ENCODE measurements around the gene EGR4. TPM values are rescaled to one million over a fixed set of nuclear protein-coding genes. Genes with fewer than 3 reads are reported as not detected.

Gene EGR4
- total and polyA plus RNA-seq, 2 experiments from 2014 or later, result 0.23 TPM; not detected in 1

GRCh38 chr2:73295751-73296400 is 2.5 kb upstream of the EGR4 start:
- peaks cover 69% of the 10 kb centered on the region for H3K27me3 ChIP-seq (ENCODE audit: insufficient read depth)
- H3K36me3 ChIP-seq (ENCODE audit: insufficient read depth), result no peaks in the 10 kb centered on the region
- H3K4me1 ChIP-seq (ENCODE audit: insufficient read depth), result peaks cover 7% of the 10 kb centered on the region; the same call in 1 of the 2 replicates
- no peak overlapping the region for H3K27ac ChIP-seq (ENCODE audit: low read depth)
- Mint-ChIP-seq H3K4me3 (no peak overlapping the region), H3K27me3 (ENCODE audit: insufficient read depth, low read depth, poor library complexity) (peaks cover 49% of the 10 kb centered on the region), H3K27ac (no peak overlapping the region), H3K4me1 (peaks cover 14% of the 10 kb centered on the region), H3K9me3 (no peaks in the 10 kb centered on the region), H3K36me3 (ENCODE audit: low read depth) (no peaks in the 10 kb centered on the region)
- no peak overlapping the region for H2AFZ ChIP-seq
- no peak overlapping the region for H3K4me3 ChIP-seq
- DNase-seq (ENCODE audit: low spot score) (no peak), ATAC-seq (no peak)
- peaks cover 4% of the 10 kb centered on the region for H3F3A ChIP-seq (replicated peaks; ENCODE audit: low read depth)
- no peak overlapping the region for H3K4me2 ChIP-seq
- H4K20me1 ChIP-seq (replicated peaks; ENCODE audit: insufficient read depth), result peaks cover 1% of the 10 kb centered on the region
- H3K9me2 ChIP-seq (ENCODE audit: insufficient read depth), result no peaks in the 10 kb centered on the region
- TF ChIP-seq ZNF331 (CRISPR knock-in tag; IDR thresholded peaks at IDR 0.05; ENCODE audit: low read depth) (no peak), CTCF (conservative IDR thresholded peaks at IDR 0.05; ENCODE audit: low read depth in 2 of 2) (no peak), STAT1 (IDR thresholded peaks at IDR 0.05; ENCODE audit: unreplicated experiment) (no peak), CREB1 (CRISPR knock-in tag; IDR thresholded peaks at IDR 0.05; ENCODE audit: low read depth) (no peak), ZNF462 (CRISPR knock-in tag; IDR thresholded peaks at IDR 0.05) (no peak), NANOG (IDR thresholded peaks at IDR 0.05; ENCODE audit: borderline replicate concordance) (no peak), ETS1 (IDR thresholded peaks at IDR 0.05) (no peak), EZH2 (IDR thresholded peaks at IDR 0.05; ENCODE audit: low read depth, unreplicated experiment) (no peak), POLR2AphosphoS5 (IDR thresholded peaks at IDR 0.05; ENCODE audit: low read depth) (no peak), EZH2phosphoT487 (IDR thresholded peaks at IDR 0.05; ENCODE audit: unreplicated experiment) (no peak), REST (IDR thresholded peaks at IDR 0.05; ENCODE audit: unreplicated experiment) (no peak), JUNB (IDR thresholded peaks at IDR 0.05; ENCODE audit: unreplicated experiment) (no peak), ZNF114 (CRISPR knock-in tag; IDR thresholded peaks at IDR 0.05) (no peak)
- H3K79me2 ChIP-seq (replicated peaks; ENCODE audit: insufficient read depth), result no peaks in the 10 kb centered on the region

Measured in GM23338 (cell line).